Measurements from ENCODE around the gene TARBP1.
"Not testable (repeated sequence)": the region's sequence is repeated elsewhere in the genome, so short reads cannot be mapped to it uniquely, and the experiment has no call there.

The TARBP1 gene

GRCh38 chr1:234478481-234479309 lies at the start of gene TARBP1:
TARBP1 (minus strand) TSS chr1:234479179; CDS start chr1:234479103, 76 bp downstream.
- peak; percentile 83 for DNase-seq

DNA sequence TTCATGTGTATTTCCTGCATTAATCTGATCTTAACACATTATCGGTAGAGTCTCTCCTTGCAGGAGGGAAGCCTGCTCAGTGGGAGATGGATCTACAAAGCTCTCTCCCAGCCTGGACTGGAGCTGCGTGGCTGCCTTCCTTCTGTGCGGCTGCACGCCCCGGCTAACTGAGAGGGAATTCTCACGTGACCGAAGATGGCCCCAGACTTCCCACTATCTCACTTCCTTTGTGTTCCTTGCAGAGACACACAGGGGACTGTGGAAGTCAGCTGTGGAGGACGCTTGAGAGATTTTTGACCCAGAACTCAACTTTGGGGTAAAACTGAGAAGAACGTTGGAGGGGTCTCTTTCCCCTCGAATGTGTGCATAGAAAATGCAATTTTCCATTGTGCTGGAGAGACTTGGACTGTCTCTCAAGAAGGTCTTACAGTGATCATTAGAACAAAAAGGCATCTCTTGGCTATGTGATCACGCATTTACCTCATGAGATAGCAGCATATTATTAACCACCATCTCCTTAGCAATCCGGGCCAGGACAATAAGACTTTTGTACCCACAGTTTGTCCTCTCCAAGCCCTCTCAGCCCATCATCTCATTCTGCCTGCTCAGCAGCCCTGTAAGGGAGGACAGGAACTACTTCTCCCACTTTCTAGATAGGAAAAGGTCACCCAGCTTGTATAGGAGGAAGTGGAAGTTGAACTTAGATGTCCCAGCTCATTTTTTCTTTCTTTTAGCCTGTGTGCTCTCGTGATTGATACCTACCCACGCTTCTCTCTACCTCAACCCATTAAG lies 49.3 kb upstream of the TARBP1 start:
- DNase-seq: peak; percentile 34

GRCh38 chr1:234527346-234527745 lies 48.4 kb upstream of the TARBP1 start:
- no peak for DNase-seq

DNA sequence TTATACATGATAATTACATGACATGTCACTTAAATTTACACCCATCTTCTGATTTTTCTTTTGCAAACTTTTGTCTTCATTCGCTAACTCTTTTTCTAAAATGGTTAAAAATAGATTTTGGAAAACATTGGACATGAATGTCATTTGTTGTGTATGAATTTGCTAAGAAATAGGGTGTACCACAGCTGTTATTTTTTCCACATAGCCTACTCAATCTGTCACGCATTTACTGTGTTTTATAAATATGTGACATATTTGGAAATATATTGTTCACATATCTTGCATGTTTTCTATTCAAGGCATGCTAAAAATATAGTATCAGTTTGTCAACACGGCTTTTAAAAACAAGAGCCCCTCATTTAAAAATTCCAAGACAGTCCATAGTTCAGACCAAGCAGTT lies 47.9 kb upstream of the TARBP1 start:
- no peak for DNase-seq

- DNase-seq: no peak
Measured at GRCh38 chr1:234525099-234525799, 46.3 kb upstream of the TARBP1 start.

DNA sequence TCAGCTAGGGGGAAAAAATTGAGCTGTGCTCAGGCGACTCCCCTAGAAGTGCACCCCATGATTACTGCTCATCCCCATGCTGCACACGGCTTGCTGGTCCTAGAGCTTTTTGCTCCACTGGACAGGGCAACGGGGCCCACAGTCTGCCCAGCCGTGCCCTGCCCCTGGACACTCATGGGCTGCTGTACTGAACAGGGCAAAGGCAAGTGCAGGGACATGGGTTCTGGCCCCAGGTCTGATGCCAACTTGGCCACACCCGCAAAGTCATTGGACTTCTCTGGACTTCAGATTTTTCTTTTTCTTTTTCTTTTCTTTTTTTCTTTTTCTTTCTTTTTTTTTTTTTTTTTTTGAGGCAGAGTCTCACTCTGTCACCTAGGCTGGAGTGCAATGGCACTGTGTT lies 42.9 kb upstream of the TARBP1 start:
- no peak for DNase-seq

DNA sequence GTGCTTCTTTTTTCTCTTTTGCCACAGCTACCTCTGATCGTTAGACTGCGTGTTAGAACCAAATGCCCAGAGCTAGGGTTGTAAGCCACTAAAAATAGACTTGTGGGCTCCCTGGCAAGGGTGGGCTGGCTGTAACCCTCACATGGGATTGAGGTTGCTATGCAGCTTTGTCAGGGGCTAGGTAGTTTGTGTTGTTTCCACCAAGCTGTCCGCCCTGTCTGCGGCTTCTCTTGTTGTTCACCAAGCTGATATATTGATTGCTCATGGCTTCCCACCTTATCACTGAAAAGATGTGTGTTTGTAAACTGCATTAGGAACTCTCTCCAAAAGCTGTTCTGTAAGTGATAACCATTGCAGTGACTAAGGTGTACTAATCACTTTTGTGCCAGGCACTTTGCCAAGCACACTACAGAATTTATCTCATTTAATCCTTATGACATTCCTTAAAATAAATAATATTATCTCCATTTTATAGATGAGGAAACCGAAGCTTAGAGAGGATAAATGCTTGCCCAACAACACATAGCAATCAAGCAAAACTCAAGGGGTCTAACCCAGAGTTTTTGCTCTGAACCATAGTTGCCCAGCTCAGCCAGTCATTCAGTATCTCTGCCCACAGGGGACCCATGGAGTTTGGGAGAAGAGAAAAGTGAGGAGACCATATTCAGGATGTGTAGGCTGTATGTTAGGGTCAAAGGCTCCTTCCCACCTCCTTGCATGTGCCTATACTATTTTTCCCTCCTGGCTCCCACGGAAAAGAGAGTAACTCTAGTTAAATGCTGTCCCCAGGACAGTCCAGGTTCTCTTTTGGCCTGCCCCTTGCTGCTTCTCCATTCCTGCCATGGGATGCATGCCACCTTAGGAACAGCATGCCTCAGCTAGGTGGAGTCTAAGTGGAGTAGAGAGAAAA lies 42.2 kb upstream of the TARBP1 start:
- no peak for DNase-seq

DNA sequence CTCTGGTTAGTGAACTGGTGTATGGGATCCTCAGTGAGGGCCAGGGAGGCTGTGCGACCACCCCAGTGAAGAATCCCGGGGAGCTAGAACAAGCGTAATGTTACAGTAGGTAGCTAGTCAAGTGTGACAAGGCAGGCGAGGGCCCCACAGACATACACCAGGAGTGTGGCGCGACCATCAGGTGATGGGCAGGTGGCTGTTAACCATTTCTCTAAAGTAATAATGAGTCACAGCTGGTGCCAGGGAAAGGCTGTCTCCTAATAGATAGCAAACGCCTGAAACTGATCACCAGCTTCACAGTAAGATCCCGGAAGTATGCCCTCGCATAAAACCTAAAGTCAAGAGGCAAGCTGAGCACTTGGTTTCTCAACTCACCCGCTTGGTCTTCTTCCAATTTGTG lies 40.5 kb upstream of the TARBP1 start:
- peak; percentile 39 for DNase-seq

DNA sequence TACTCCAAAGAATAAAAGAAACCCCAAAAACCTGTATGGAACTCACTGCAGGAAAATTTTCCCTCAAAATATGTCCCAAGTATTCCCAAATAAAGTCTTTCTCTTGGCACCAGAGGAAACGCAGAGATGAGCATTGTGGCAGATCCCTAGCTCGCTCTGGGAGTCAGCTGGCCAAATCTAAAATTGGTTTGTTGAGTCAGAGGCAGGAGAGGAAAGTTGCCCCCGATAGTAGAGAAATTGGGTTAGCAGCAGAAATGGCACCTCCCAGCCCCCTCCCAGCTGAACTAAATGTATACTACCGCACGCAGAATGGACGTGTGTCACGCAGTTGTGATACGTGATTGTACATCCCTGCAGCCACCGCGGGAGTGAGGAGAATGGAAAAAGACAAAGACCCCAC lies 39.9 kb upstream of the TARBP1 start:
- no peak for DNase-seq

DNA sequence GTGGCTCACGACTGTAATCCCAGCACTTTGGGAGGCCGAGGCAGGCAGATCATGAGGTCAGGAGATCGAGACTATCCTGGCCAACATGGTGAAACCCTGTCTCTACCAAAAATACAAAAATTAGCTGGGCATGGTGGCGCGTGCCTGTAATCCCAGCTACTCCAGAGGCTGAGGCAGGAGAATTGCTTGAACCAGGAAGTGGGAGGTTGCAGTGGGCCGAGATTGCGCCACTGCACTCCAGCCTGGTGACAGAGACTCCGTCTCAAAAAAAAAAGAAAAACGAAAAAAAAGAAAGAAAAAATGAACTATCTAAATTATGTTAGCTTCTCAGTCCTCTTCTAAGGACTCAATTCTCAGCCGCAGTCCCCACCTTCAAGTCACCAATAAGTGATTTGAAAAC lies 39.1 kb upstream of the TARBP1 start:
- DNase-seq: not testable (repeated sequence)

GRCh38 chr1:234517110-234517802 lies 38.3 kb upstream of the TARBP1 start:
- DNase-seq: no peak

DNA sequence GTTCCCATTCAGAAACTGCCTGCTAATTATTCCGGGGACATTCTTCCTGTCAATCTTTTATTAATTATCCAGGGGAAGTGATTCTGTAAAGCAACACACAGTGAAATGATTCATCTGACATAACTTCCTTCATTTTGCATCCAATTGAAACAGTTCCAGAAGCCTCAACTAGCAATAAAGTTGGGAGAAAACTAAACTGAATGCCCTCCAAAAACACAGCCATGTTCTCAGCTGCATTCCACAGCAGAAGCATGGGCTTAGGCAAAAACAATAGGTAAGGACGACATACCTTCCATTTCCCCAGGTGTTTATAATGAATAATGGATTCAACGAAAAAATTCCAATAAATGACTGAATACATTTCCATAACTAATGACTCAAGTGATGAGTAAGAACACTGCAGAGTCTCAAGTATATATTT lies 36.9 kb upstream of the TARBP1 start:
- no peak for DNase-seq

GRCh38 chr1:234515411-234515810 lies 36.4 kb upstream of the TARBP1 start:
- no peak for DNase-seq

DNA sequence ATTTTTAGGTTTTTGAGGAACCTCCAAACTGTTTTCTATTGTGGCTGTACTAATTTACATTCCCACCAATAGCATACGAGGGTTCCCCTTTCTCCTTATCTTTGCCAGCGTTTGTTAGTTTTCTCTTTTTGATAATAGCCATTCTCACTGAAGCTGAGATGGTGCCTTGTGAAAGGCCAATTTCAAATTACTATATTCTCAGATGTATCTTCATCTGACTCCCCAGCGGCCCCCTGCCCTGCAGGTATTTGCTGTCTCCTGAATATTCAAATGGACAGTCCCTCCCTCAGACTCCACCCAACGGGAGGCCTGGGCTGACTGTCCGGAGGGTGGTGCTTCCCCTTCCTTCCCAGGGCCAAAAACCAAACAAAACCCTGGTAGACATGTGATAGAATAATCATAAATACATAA lies 33.5 kb upstream of the TARBP1 start:
- no peak for DNase-seq

- DNase-seq: no peak
Measured at GRCh38 chr1:234509457-234510328, 30.7 kb upstream of the TARBP1 start.

DNA sequence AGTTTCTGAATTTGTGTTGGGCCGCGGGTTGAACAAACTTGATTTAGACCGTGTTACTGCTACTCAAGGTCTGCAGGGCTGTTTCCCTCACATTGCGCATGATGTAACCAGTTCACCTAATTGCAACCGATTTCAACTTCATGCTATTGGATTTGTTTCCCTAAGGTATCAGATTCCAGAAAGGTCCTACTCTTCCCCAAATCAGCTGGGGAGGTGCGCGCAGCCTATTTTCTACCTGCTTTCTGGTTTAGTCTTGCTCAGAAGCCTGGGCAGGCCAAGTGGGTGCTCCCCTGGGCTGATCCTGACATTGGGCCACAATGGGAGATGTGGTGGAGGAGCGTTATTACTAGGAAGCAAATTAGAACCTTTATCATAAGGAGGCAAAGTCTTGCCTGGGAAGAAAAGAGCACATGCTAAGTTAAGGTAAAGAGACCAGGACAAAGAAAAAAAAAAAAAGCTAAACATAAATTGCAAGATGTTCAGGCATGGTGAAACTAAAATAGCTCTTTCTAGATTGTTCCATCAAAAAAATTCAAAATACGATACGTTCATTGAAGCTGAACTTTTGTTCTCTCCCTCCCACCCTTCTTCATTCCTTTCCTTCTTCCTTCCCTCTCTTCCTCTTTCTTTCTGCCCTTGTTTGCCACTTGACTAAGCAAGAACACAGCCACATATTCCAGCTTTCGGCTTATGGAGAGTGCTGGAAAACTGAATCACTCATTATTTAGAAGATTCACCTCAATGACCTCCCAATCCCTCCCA lies 28.8 kb upstream of the TARBP1 start:
- DNase-seq: no peak

DNA sequence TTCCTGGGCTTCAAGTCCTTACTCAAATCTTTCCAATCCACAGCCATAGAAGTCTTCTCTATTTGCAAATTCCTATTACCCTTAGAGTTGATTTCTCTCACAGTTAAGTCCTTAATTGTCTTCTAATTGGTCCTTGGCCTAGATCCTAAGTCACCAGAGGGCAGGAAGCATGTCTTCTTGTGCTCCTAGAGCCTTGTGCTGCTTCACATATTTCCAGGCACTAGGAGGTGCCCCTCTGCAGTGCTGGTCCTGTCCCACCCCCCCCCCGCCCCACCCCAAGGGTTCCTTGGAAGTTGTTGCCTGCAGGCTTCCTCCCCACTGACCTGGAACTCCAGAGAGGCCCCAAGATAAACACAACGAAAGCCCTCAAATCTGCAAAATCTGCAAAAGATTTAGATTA lies 28.1 kb upstream of the TARBP1 start:
- DNase-seq: no peak

DNA sequence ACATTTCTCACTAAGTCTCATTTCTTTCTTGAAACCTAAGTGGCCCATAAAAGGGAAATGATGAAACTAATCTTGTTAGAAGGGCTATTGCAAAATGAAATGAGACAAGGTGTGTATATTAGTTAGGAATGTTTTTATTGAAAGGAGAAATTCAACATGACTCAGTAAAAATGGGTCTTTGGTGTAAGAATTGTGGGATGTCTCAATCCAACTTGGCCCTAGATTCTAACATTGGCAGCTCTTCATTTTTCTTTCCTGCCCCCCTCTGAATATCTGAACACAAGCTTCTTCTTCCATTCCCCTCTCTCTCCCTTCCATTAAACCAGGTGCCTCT lies 26.8 kb upstream of the TARBP1 start:
- DNase-seq: no peak

- no peak for DNase-seq
Measured at GRCh38 chr1:234504969-234505768, 26.2 kb upstream of the TARBP1 start.

All from NCI-H146 (cell line).